SW480 (cell line): ENCODE data around the gene DCAF11.

Experiments used
- DNase-seq: peaks from one replicate; pipeline ENCODE4 v3.0.0-alpha.2; 2016; ENCODE audit warnings: low spot score

DCAF11 gene

GRCh38 chr14:24139272-24139934, 24.8 kb downstream of the DCAF11 start:
- DNase-seq, result no peak

- peak; percentile 99 for DNase-seq
Observed at GRCh38 chr14:24141097-24141880, 26.7 kb downstream of the DCAF11 start, which contains the start of gene EMC9. EMC9 (minus strand) TSS chr14:24141591; CDS start chr14:24141304, 287 bp downstream.

- no peak for DNase-seq
Observed at GRCh38 chr14:24143511-24143910, 28.9 kb downstream of the DCAF11 start.

DNA sequence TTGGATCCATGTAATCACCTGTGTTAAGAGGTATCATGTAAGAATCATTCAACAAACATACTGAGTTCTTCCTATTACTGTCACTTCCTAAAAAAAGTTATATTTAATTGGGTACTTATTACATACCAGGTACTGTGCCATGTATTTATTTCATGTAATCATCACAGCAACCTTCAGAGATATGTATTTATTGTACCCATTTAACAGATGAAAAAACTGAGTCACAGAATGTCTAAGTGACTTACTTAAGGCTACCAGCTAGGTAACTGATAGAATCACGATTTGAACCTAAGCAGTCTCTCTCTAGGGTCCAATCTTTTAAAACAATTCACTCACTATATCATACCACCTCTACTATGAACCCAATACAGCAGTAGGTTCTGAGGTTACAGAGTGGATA, 29.9 kb downstream of the DCAF11 start:
- DNase-seq, result no peak

DNA sequence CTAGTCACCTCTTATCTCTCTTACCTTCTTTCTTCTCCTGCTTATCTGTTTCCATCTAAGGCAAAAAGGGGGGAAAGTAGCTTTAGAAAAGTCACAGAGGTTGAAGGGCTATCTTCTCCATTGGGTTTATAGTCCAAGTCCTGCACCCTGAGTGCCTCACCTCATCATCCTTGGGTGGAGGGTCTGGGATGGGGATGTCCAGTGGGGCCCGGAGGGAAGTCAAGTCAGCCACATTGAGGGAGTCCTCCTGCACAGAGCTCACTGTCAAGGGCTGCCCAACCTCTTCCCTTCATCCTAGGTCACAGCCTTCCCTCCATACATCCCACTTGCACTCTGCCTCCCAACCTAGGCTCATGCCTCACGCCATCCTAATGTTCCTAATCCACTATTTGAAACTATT, 30.6 kb downstream of the DCAF11 start:
- DNase-seq, result no peak

DNA sequence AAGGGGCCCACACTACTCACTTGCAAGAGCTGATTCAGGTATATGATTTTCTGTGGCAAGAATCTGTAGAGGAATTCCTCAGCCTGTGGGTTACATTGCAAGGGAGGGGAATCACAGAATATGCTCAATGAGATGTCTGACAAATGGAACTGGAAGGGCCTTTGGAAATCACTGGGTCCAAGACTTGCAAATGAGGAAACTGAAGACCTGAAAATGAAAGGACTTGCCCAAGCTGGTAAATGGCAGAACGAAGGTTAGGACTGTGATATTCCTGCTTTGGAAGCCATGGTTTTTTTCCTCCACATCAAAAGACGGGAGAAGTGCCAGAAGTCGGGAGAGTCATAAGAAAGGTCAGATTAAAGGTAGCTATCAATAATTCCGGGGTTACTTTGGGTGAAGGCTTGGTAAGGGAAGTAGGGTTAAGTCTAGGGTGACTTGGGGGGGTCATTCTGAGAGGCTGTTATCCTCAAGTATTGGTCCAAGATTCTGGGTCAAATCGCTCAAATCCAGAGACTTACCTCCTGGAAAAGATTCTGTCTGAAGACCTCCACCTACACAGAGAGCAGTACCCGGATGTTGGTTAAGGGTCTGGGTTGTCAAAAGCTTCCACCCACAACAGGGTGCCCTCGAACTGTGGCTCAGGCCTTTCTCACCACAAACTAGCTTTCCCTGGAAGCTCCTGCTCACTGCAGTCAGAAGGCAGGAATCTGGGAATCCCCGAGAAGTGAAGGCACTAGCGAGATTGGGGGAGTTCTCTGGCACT, 31.3 kb downstream of the DCAF11 start:
- no peak for DNase-seq

DNA sequence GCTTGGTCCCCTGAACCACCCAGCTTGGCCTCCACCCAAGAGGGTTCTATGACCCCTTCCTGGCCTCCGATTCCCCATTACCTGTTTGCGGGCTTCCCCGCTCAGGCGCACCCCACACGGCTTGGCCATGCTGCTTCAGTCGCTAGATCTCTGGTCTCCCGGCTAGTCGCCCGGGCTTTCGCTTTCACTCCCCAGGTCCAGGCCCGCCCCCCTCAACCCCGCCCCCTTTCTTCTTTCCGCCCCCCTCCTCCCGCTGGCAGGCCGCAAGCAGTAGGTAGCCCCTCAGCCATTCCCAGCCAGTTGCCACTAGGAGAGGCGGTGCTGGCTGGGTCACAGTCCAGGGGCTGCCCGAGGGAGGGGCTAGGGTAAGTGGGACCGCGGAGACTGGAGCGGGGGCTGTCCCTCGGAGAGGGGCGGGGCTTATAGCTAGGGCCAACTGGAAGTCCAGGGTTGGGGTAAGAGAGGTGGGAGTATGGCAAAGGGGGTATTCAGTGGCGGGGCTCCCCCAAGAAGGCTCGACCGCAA, 31.9 kb downstream of the DCAF11 start, which contains the start of gene PSME2:
Gene PSME2 (minus strand): TSS at position 158 of the 525 bp plus-strand sequence. CDS start 29 bp downstream, at position 129.
- DNase-seq, result peak; percentile 97

GRCh38 chr14:24146978-24147760, 32.6 kb downstream of the DCAF11 start, which contains the start of gene RNF31:
RNF31 (plus strand) TSS chr14:24147498; CDS start chr14:24147699, 201 bp downstream.
- DNase-seq, result peak; percentile 97

DNA sequence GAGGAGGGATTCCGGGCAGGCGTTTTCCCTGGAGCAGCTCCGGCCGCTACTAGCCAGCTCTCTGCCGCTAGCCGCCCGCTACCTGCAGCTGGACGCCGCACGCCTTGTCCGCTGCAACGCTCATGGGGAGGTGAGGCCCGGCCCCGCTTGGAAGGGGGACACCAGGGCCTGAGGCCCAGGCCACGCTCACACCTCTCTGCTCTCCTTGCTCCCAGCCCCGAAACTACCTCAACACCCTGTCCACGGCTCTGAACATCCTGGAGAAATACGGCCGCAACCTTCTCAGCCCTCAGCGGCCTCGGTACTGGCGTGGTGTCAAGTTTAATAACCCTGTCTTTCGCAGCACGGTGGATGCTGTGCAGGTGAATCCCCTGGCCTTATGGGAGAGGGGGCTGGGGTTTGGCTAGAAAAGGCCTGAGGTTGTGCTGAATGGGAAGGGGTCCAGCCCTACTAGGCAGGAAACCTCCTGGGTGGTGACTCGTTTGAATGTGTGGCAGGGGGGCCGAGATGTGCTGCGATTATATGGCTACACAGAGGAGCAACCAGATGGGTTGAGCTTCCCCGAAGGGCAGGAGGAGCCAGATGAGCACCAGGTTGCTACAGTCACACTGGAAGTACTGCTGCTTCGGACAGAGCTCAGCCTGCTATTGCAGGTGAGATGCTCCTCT, 33.3 kb downstream of the DCAF11 start:
- DNase-seq, result no peak

- no peak for DNase-seq
Observed at GRCh38 chr14:24149302-24149969, 34.9 kb downstream of the DCAF11 start.

DNA sequence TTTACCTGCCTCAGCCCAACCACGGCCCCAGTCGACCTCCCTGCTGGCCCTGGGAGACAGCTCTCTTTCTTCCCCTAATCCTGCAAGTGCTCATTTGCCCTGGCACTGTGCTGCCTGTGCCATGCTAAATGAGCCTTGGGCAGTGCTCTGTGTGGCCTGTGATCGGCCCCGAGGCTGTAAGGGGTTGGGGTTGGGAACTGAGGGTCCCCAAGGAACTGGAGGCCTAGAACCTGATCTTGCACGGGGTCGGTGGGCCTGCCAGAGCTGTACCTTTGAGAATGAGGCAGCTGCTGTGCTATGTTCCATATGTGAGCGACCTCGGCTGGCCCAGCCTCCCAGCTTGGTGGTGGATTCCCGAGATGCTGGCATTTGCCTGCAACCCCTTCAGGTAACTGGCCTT, 35.5 kb downstream of the DCAF11 start:
- no peak for DNase-seq

GRCh38 chr14:24150567-24150966, 36.0 kb downstream of the DCAF11 start:
- DNase-seq, result no peak

DNA sequence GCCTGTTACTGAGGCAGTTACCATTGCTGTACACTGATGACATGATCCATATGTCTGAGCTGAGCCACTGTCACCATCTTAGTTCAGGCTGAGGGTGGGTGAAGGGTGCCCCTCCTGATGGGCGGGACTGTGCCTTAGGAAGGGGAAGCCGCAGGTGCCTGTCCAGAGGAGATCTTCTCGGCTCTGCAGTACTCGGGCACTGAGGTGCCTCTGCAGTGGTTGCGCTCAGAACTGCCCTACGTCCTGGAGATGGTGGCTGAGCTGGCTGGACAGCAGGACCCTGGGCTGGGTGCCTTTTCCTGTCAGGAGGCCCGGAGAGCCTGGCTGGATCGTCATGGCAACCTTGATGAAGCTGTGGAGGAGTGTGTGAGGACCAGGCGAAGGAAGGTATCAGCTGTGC, 36.4 kb downstream of the DCAF11 start:
- DNase-seq, result no peak

GRCh38 chr14:24151404-24152080, 37.0 kb downstream of the DCAF11 start:
- no peak for DNase-seq

- no peak for DNase-seq
Observed at GRCh38 chr14:24155100-24155499, 40.5 kb downstream of the DCAF11 start.

DNA sequence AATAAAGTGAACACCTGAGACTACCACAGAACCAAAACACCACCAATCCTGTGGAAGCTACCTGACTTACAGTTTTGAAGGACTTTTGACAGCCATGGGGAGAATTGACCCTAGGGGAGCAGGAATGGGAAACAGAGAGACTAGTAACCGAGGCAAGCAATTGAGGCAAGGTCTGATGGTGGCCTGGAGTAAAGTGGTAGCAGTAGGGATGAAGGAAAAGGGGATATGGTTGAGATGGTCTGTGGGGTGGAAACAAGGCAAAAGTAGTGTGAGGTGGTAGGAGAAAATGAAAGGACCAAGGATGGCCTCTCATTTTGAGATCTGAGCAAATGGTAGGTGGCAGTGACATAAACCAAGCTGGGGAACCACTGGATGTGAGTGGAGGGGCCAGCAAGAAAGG, 42.3 kb downstream of the DCAF11 start:
- DNase-seq, result no peak

DNA sequence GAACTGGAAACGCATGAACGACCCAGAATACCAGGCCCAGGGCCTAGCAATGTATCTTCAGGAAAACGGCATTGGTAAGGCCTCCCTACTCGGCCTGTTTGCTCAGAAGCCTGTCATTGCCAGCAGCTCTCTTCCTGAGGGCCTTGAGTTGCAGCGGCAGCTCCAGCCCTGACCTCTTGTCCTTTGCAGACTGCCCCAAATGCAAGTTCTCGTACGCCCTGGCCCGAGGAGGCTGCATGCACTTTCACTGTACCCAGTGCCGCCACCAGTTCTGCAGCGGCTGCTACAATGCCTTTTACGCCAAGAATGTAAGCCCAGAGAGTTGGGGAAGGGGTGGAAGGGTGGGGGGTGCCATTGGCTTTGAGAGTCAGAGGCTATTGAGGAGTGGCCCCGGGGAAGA, 42.8 kb downstream of the DCAF11 start:
- no peak for DNase-seq

GRCh38 chr14:24159777-24160498, 45.4 kb downstream of the DCAF11 start:
- DNase-seq, result no peak

DNA sequence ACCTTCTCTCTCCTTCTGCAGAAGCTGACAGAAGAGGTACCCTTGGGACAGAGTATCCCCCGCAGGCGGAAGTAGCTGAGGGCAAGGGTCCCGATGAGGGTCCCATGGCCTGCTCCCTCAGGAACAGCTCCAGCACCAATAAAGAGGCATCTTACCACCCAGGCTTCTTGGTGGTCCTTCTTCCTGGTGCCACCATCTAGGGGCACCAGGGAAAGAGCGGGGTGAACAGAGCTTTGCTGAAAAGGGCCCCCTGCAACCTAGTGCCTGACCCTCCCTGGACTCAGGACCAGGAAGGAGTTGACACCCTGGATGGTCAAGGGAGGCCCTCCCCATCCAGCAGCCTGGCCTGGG, 45.9 kb downstream of the DCAF11 start:
- no peak for DNase-seq
